C4-2B (cell line): ENCODE results near the gene PML.

Experiments used
- H3K27ac ChIP-seq: fragments of 450-650 bp; 2 replicates; pipeline ENCODE4 v1.5.1; 2017
- ZFX ChIP-seq: fragments of 450-650 bp; IDR thresholded peaks from 2 replicates; pipeline ENCODE4 v1.6.1; 2017
- TF ChIP-seq, protein P1 (sequence below): fragments of 450-650 bp; conservative IDR thresholded peaks from 2 replicates; pipeline ENCODE4 v1.5.1; 2017; ENCODE audit warnings: mild to moderate bottlenecking

PML gene

GRCh38 chr15:73983211-73983727 lies 11.2 kb upstream of the PML start:
- peak overlapping the region; percentile 47 for H3K27ac ChIP-seq
- TF ChIP-seq, protein P1, sequence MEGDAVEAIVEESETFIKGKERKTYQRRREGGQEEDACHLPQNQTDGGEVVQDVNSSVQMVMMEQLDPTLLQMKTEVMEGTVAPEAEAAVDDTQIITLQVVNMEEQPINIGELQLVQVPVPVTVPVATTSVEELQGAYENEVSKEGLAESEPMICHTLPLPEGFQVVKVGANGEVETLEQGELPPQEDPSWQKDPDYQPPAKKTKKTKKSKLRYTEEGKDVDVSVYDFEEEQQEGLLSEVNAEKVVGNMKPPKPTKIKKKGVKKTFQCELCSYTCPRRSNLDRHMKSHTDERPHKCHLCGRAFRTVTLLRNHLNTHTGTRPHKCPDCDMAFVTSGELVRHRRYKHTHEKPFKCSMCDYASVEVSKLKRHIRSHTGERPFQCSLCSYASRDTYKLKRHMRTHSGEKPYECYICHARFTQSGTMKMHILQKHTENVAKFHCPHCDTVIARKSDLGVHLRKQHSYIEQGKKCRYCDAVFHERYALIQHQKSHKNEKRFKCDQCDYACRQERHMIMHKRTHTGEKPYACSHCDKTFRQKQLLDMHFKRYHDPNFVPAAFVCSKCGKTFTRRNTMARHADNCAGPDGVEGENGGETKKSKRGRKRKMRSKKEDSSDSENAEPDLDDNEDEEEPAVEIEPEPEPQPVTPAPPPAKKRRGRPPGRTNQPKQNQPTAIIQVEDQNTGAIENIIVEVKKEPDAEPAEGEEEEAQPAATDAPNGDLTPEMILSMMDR = no peak
- 0 out of 2 replicates have a peak, but pooled peaks have one; percentile 20 for TF ChIP-seq ZFX

- peak overlapping the region; percentile 47 for H3K27ac ChIP-seq
- TF ChIP-seq ZFX = no peak
- TF ChIP-seq, protein P1 = no peak
Observed at GRCh38 chr15:73983773-73984172, 10.7 kb upstream of the PML start.

- TF ChIP-seq, protein P1 = no peak
- TF ChIP-seq ZFX = no peak
- no peak overlapping the region for H3K27ac ChIP-seq
Observed at GRCh38 chr15:73984208-73984979, 10.1 kb upstream of the PML start.

- TF ChIP-seq ZFX = no peak
- TF ChIP-seq, protein P1 = no peak
- no peak overlapping the region for H3K27ac ChIP-seq
Observed at GRCh38 chr15:73985101-73985873, 9.2 kb upstream of the PML start.

DNA sequence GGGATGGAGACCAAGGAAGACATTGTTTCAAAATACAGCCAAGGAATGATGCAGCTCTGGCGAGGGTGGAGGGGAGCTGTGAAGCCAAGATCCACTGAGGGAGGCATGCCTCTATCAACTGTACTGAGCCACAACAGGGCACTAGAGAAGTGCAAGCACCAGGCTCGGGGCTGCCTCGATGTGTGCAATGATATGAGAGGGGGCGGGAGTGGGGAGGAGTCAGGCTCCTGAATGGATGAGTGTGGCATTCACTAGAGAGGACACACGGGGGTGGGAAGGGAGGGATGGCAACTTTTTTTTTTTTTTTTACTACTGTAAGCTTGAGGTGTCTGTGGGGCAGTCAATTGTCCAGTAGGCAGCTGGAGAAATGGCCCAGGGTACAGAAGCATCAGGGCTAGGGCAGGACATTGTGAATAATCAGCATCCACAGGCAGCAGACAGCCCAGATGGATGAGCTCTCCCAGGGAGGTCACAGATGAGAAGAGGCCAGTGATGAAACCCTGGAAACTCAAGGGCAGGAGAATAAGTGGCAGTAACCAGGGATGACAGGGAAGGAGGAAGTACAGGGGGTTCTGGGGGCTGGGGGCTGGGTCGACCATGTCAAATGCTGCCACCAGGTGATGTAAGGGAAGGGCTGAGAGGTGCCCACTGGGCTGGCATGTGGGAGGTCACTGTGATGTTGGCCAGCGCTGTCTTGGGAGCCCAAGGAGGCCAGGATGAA lies 8.3 kb upstream of the PML start:
- TF ChIP-seq ZFX = no peak
- TF ChIP-seq, protein P1 = no peak
- H3K27ac ChIP-seq = no peak overlapping the region

DNA sequence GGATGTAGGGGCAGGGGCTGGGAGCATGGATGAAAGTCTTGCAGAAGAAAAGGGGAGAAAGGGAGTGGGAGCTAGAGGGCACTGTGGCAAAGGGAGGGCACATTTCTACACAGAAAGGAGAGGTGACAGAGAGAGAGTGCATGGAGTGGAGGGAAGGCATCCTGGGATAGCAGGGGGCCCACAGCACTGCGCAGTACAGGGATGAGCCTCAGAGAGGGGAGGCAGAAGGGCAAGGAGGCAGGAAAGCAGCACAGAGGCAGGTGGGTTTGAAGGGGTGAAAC lies 7.8 kb upstream of the PML start:
- TF ChIP-seq ZFX = no peak

DNA sequence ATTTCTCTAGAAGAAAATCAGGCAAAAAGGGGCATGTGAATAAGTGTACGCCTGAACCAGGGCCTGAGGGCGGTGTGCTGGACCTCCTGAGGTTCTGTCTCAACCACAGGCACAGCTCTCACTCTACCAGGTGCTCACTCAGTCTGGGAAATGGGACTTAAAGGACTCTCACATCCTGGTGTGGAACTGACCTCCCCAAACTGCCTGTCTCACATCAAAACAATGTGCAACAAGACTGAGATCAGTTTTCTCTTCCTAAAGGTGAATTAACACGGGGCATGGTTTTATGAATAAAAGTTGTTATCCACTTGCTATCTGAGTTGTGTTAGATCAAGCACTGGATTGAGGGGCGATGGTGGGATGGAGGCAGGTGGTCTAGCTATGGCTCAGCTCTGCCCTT lies 7.3 kb upstream of the PML start:
- TF ChIP-seq, protein P1 = no peak
- no peak for TF ChIP-seq ZFX
- H3K27ac ChIP-seq = no peak overlapping the region

More for the DNA sequence above, 7.8 kb upstream of the PML start:
- H3K27ac ChIP-seq = no peak overlapping the region
